Esophagus (tissue), 2 donors: Measurements from ENCODE around the gene OR10AG1. TPM values are rescaled to one million over a fixed set of nuclear protein-coding genes. Genes with fewer than 3 reads are reported as not detected.

Source experiments
- H3K27ac ChIP-seq, 2 donors: one replicate each; pipeline ENCODE4 v1.5.1; 2013; ENCODE audit warnings: low read depth in 2 of 2, mild to moderate bottlenecking in 2 of 2, inconsistent platforms in 1 of 2, low read length in 1 of 2, moderate library complexity in 1 of 2
- H3K27me3 ChIP-seq, 2 donors: one replicate each; pipeline ENCODE4 v1.6.1; 2013; ENCODE audit warnings: low read length in 2 of 2, control low read depth in 1 of 2, mild to moderate bottlenecking in 1 of 2; ENCODE audit not compliant: insufficient read depth in 2 of 2, control insufficient read depth in 1 of 2
- H3K36me3 ChIP-seq, 2 donors: one replicate each; pipeline ENCODE4 v1.6.1; 2013; ENCODE audit warnings: low read length in 1 of 2; ENCODE audit not compliant: control insufficient read depth in 2 of 2, insufficient read depth in 2 of 2
- H3K4me1 ChIP-seq, 2 donors: one replicate each; pipeline ENCODE4 v1.6.1; 2013; ENCODE audit warnings: low read length in 1 of 2; ENCODE audit not compliant: control insufficient read depth in 2 of 2, insufficient read depth in 2 of 2
- H3K4me3 ChIP-seq, 2 donors: one replicate each; pipeline ENCODE4 v1.5.1; 2013; ENCODE audit warnings: low read length in 2 of 2, mild to moderate bottlenecking in 2 of 2, low read depth in 1 of 2, moderate library complexity in 1 of 2
- H3K9me3 ChIP-seq, 2 donors: one replicate each; pipeline ENCODE4 v1.6.1; 2013; ENCODE audit warnings: mild to moderate bottlenecking in 2 of 2, low read depth in 1 of 2, low read length in 1 of 2, moderate library complexity in 1 of 2; ENCODE audit not compliant: control insufficient read depth in 2 of 2, insufficient read depth in 1 of 2
- WGBS, 2 donors: extraction: QIAGEN DNeasy Blood & Tissue Kit; methylation state at CpG; one replicate each; pipeline ENCODE4 v1.1.7; 2013; 5-methylcytosine and 5-hydroxymethylcytosine counted together
- polyA plus RNA-seq, 2 donors: library from polyadenylated mRNA; stranded (reverse); fragments of 200-250 nt; gene quantifications; one replicate each; pipeline ENCODE4 v1.2.3, GENCODE V29; 2013
- donor health status: healthy with polysubstance abuse.
- donor health status: Bipolar disorder and iron deficiency.

Gene OR10AG1
- polyA plus RNA-seq, 2 donors: not detected

DNA sequence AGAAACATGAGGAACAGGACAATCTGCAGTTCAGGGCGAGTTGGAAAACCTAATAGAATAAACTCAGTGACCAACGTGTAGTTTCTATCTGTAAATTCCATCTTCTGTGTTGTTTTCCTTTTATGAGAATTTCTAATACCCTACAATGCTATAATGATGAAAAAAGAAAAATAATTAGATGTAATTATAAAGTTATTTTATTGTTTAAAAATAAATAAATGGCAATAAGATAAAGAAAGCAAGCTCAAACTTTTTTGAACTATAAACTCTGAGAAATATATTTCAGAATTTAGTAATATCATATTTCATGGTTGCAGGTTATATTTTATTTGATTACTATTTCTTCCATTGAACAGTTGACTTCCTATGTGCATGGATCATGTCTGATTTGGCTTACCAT, 33.4 kb downstream of the OR10AG1 start, which contains the start of gene OR5I1:
TSS of gene OR5I1 (minus strand) at position 101 of the 400 bp plus-strand sequence. CDS start at position 101, 0 bp downstream.
- H3K4me3 ChIP-seq: no peak within 1 kb of the TSS
- WGBS, 2 donors: 59 to 76% methylated on average over 2 of the region's 2 CpGs
- H3K4me1 ChIP-seq: no peaks in the 10 kb centered on the region
- H3K9me3 ChIP-seq: no peaks in the 10 kb centered on the region
- H3K36me3 ChIP-seq: no peaks in the 10 kb centered on the region
- H3K27me3 ChIP-seq: no peaks in the 10 kb centered on the region
- no peak within 1 kb of the TSS for H3K27ac ChIP-seq

GRCh38 chr11:55920537-55920936, 49.2 kb downstream of the OR10AG1 start:
- Histone ChIP-seq H3K36me3 (no peaks in the 10 kb centered on the region), H3K27ac (no peak overlapping the region), H3K4me1 (no peaks in the 10 kb centered on the region), H3K9me3 (peaks cover 3 to 5% of the 10 kb centered on the region in 2 donors), H3K27me3 (no peaks in the 10 kb centered on the region), H3K4me3 (no peak overlapping the region)
- 77 to 85% methylated on average over 5 of the region's 5 CpGs for WGBS, 2 donors

Other genes with a start within 250 kb of the OR10AG1 start
- not detected for gene OR5D13, start 196.5 kb downstream of the OR10AG1 start, polyA plus RNA-seq
- gene OR5D14, start 174.4 kb downstream of the OR10AG1 start, polyA plus RNA-seq: not detected
- gene OR5L1, start 158.6 kb downstream of the OR10AG1 start, polyA plus RNA-seq: not detected
- not detected for gene OR5D18, start 150.3 kb downstream of the OR10AG1 start, polyA plus RNA-seq
- gene OR5L2, start 142.7 kb downstream of the OR10AG1 start, polyA plus RNA-seq: not detected
- gene OR5D16, start 131.2 kb downstream of the OR10AG1 start, polyA plus RNA-seq: not detected
- gene TRIM51, start 86.6 kb downstream of the OR10AG1 start, polyA plus RNA-seq: not detected
- not detected for gene OR5W2, start 55.4 kb downstream of the OR10AG1 start, polyA plus RNA-seq
- gene OR5I1, start 33.5 kb downstream of the OR10AG1 start, polyA plus RNA-seq: not detected
- gene OR5F1, start 24.7 kb upstream of the OR10AG1 start, polyA plus RNA-seq: not detected
- not detected for gene OR5AS1, start 57.7 kb upstream of the OR10AG1 start, polyA plus RNA-seq
- gene OR8I2, start 123.4 kb upstream of the OR10AG1 start, polyA plus RNA-seq: not detected
- gene OR8H2, start 133.7 kb upstream of the OR10AG1 start, polyA plus RNA-seq: not detected
- gene OR8H3, start 152.4 kb upstream of the OR10AG1 start, polyA plus RNA-seq: not detected
- gene OR8J3, start 170.3 kb upstream of the OR10AG1 start, polyA plus RNA-seq: not detected
- gene OR8K5, start 190.4 kb upstream of the OR10AG1 start, polyA plus RNA-seq: not detected
- gene OR5J2, start 206.7 kb upstream of the OR10AG1 start, polyA plus RNA-seq: not detected